HepG2 (cell line): ENCODE results near the gene NES. TPM values are rescaled to one million over a fixed set of nuclear protein-coding genes. Genes with fewer than 3 reads are reported as not detected.

ENCODE experiments used
- DMAP1 ChIP-seq: IDR thresholded peaks from 2 replicates; pipeline ENCODE4 v1.6.1; 2016
- GATAD1 ChIP-seq: IDR thresholded peaks from 2 replicates; pipeline ENCODE4 v1.6.1; 2016; ENCODE audit warnings: missing genetic modification reagents, missing compliant biosample characterization
- MIER2 ChIP-seq: IDR thresholded peaks from 2 replicates; pipeline ENCODE4 v1.6.1; 2016; ENCODE audit warnings: missing biosample characterization, missing genetic modification reagents
- MXD1 ChIP-seq: sonication (generic); formaldehyde crosslinking; IDR thresholded peaks from 2 replicates; pipeline ENCODE4 v1.4.0; 2020; ENCODE audit warnings: mild to moderate bottlenecking, missing genetic modification reagents
- MXI1 ChIP-seq: IDR thresholded peaks from 3 replicates; pipeline ENCODE4 v1.6.1; 2012; ENCODE audit warnings: low read depth, low read length, inconsistent platforms, borderline replicate concordance
- RCOR2 ChIP-seq: IDR thresholded peaks from 2 replicates; pipeline ENCODE4 v1.6.1; 2016; ENCODE audit warnings: missing biosample characterization, missing genetic modification reagents
- SP4 ChIP-seq: sonication (generic); formaldehyde crosslinking; IDR thresholded peaks from 2 replicates; pipeline ENCODE4 v1.8.1; 2023; ENCODE audit warnings: mild to moderate bottlenecking, missing genetic modification reagents
- TBX3 ChIP-seq: fragments of 450-650 bp; IDR thresholded peaks from 2 replicates; pipeline ENCODE4 v1.6.1; 2017; ENCODE audit warnings: antibody characterized with exemption, mild to moderate bottlenecking, inconsistent platforms, borderline replicate concordance
- TOPORS ChIP-seq: sonication (generic); formaldehyde crosslinking; IDR thresholded peaks from 2 replicates; pipeline ENCODE4 v1.8.0; 2023; ENCODE audit warnings: mild to moderate bottlenecking, missing genetic modification reagents
- YEATS2 ChIP-seq: sonication (generic); formaldehyde crosslinking; IDR thresholded peaks from 2 replicates; pipeline ENCODE4 v1.4.0; 2020; ENCODE audit warnings: missing genetic modification reagents, borderline replicate concordance
- ZKSCAN1 ChIP-seq: fragments of 150-350 bp; IDR thresholded peaks from 2 replicates; pipeline ENCODE4 v1.6.1; 2014; ENCODE audit warnings: low read length
- ZNF101 ChIP-seq: sonication (generic); formaldehyde crosslinking; IDR thresholded peaks from 2 replicates; pipeline ENCODE4 v1.4.0; 2020; ENCODE audit warnings: mild to moderate bottlenecking, low read depth, missing genetic modification reagents, borderline replicate concordance
- ZNF263 ChIP-seq: sonication (generic); formaldehyde crosslinking; IDR thresholded peaks from 2 replicates; pipeline ENCODE4 v1.4.0; 2020; ENCODE audit warnings: missing genetic modification reagents
- ZNF280D ChIP-seq: sonication (generic); formaldehyde crosslinking; IDR thresholded peaks from 2 replicates; pipeline ENCODE4 v1.5.1; 2020; ENCODE audit warnings: mild to moderate bottlenecking, missing genetic modification reagents
- ZNF451 ChIP-seq: sonication (generic); formaldehyde crosslinking; IDR thresholded peaks from 2 replicates; pipeline ENCODE4 v1.5.0; 2020; ENCODE audit warnings: mild to moderate bottlenecking, missing genetic modification reagents
- ZNF550 ChIP-seq: sonication (generic); formaldehyde crosslinking; IDR thresholded peaks from 2 replicates; pipeline ENCODE4 v1.4.0; 2020; ENCODE audit warnings: mild to moderate bottlenecking, missing genetic modification reagents, borderline replicate concordance
- ZNF558 ChIP-seq: sonication (generic); formaldehyde crosslinking; IDR thresholded peaks from 2 replicates; pipeline ENCODE4 v1.9.0; 2022; ENCODE audit warnings: mild to moderate bottlenecking, missing genetic modification reagents, borderline replicate concordance
- ZNF577 ChIP-seq: sonication (generic); formaldehyde crosslinking; IDR thresholded peaks from 2 replicates; pipeline ENCODE4 v1.4.0; 2020; ENCODE audit warnings: mild to moderate bottlenecking, low read depth, missing genetic modification reagents, borderline replicate concordance
- ZNF589 ChIP-seq: sonication (generic); formaldehyde crosslinking; conservative IDR thresholded peaks from 2 replicates; pipeline ENCODE4 v1.8.0; 2022; ENCODE audit warnings: mild to moderate bottlenecking, moderate library complexity, missing genetic modification reagents
- ZNF619 ChIP-seq: sonication (generic); formaldehyde crosslinking; IDR thresholded peaks from 2 replicates; pipeline ENCODE4 v1.4.0; 2020; ENCODE audit warnings: mild to moderate bottlenecking, missing genetic modification reagents
- ZNF713 ChIP-seq: sonication (generic); formaldehyde crosslinking; IDR thresholded peaks from 2 replicates; pipeline ENCODE4 v1.4.0; 2020; ENCODE audit warnings: mild to moderate bottlenecking, missing genetic modification reagents
- ZSCAN21 ChIP-seq: sonication (generic); formaldehyde crosslinking; IDR thresholded peaks from 2 replicates; pipeline ENCODE4 v1.8.0; 2022; ENCODE audit warnings: mild to moderate bottlenecking, missing genetic modification reagents, moderate library complexity, borderline replicate concordance
- polyA plus RNA-seq, 8 experiments: library from polyadenylated mRNA; depleted of rRNA in 3 of 8; stranded (reverse) in 7 of 8; unstranded in 1 of 8; fragments of >200 nt; fragmentation: Illumina TruSeq in 4 of 8; extraction: Trizol in 4 of 8; gene quantifications; 2 replicates each; pipeline versions ENCODE4 v1.2.1 to v1.2.3, GENCODE V29; 2011 to 2016; ENCODE audit warnings: low read depth in 4 of 8, missing spikeins in 1 of 8, mixed read lengths in 1 of 8; ENCODE audit not compliant: insufficient read depth in 1 of 8
- total RNA-seq, 5 experiments: library from RNA; depleted of rRNA; stranded (reverse); fragments of >200 nt; fragmentation: Illumina TruSeq; extraction: Trizol; gene quantifications; 2 replicates each; pipeline ENCODE4 v1.2.3, GENCODE V29; 2016; ENCODE audit warnings: low read depth in 1 of 5
- TF ChIP-seq, protein P1 (sequence below): sonication (generic); formaldehyde crosslinking; conservative IDR thresholded peaks from 2 replicates; pipeline ENCODE4 v1.4.0; 2020; ENCODE audit warnings: missing genetic modification reagents
- TF ChIP-seq, protein P2 (sequence below): sonication (generic); formaldehyde crosslinking; IDR thresholded peaks from 2 replicates; pipeline ENCODE4 v1.9.0; 2021; ENCODE audit warnings: missing genetic modification reagents, borderline replicate concordance
- TF ChIP-seq, protein P3 (sequence below): sonication (generic); formaldehyde crosslinking; IDR thresholded peaks from 2 replicates; pipeline ENCODE4 v1.8.1; 2023; ENCODE audit warnings: mild to moderate bottlenecking, missing genetic modification reagents, borderline replicate concordance

NES gene
- total and polyA plus RNA-seq, 2 of the 13 experiments (the other 11 are each of a cell fraction or from before 2014, with no cell fraction given), result 1.7 to 16.6 TPM

GRCh38 chr1:156659988-156660751 is 17.0 kb downstream of the NES start (continued):
- TF ChIP-seq ZNF577, result no peak
- no peak for TF ChIP-seq ZNF558 (CRISPR knock-in tag)
- peak; percentile 84 for TF ChIP-seq MXD1 (CRISPR knock-in tag)
- no peak for TF ChIP-seq ZKSCAN1
- 0 out of 2 replicates have a peak, but pooled peaks have one; percentile 74 for TF ChIP-seq ZNF589 (CRISPR knock-in tag)
- no peak for TF ChIP-seq ZNF713 (CRISPR knock-in tag)
- peak; percentile 12; the same call in 1 of the 2 replicates for TF ChIP-seq ZNF619 (CRISPR knock-in tag)
- TF ChIP-seq TBX3, result no peak
- TF ChIP-seq, protein P1, sequence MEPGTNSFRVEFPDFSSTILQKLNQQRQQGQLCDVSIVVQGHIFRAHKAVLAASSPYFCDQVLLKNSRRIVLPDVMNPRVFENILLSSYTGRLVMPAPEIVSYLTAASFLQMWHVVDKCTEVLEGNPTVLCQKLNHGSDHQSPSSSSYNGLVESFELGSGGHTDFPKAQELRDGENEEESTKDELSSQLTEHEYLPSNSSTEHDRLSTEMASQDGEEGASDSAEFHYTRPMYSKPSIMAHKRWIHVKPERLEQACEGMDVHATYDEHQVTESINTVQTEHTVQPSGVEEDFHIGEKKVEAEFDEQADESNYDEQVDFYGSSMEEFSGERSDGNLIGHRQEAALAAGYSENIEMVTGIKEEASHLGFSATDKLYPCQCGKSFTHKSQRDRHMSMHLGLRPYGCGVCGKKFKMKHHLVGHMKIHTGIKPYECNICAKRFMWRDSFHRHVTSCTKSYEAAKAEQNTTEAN, result peak; percentile 100
- no peak for TF ChIP-seq ZNF101 (CRISPR knock-in tag)
- TF ChIP-seq ZNF280D (CRISPR knock-in tag), result no peak
- peak; percentile 62 for TF ChIP-seq GATAD1 (CRISPR knock-in tag)
- peak; percentile 80 for TF ChIP-seq DMAP1 (CRISPR knock-in tag)
- TF ChIP-seq MIER2, result peak; percentile 71
- no peak for TF ChIP-seq ZNF263
- no peak; the same call in 1 of the 2 replicates for TF ChIP-seq ZNF550 (CRISPR knock-in tag)
- no peak for TF ChIP-seq YEATS2 (CRISPR knock-in tag)
- peak; percentile 68 for TF ChIP-seq SP4
- peak; percentile 87 for TF ChIP-seq TOPORS (CRISPR knock-in tag)
- TF ChIP-seq ZNF451 (CRISPR knock-in tag), result peak; percentile 77; the same call in 1 of the 2 replicates
- TF ChIP-seq, protein P2, sequence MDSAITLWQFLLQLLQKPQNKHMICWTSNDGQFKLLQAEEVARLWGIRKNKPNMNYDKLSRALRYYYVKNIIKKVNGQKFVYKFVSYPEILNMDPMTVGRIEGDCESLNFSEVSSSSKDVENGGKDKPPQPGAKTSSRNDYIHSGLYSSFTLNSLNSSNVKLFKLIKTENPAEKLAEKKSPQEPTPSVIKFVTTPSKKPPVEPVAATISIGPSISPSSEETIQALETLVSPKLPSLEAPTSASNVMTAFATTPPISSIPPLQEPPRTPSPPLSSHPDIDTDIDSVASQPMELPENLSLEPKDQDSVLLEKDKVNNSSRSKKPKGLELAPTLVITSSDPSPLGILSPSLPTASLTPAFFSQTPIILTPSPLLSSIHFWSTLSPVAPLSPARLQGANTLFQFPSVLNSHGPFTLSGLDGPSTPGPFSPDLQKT (CRISPR knock-in tag), result no peak
- TF ChIP-seq MXI1, result peak; percentile 87; the same call in 2 of the 3 replicates
- 0 out of 2 replicates have a peak, but pooled peaks have one; percentile 34 for TF ChIP-seq RCOR2
- TF ChIP-seq, protein P3, sequence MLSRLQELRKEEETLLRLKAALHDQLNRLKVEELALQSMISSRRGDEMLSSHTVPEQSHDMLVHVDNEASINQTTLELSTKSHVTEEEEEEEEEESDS (CRISPR knock-in tag), result no peak
- peak; percentile 58; the same call in 1 of the 2 replicates for TF ChIP-seq ZSCAN21 (CRISPR knock-in tag)
